HG02870 (cell line): ENCODE measurements around the gene RTN1.

ENCODE experiments used
- ATAC-seq: cut with Tn5 transposase; IDR thresholded peaks from one replicate; pipeline ENCODE4 v1.9.1; 2021; ENCODE audit warnings: mild to moderate bottlenecking, moderate library complexity; ENCODE audit not compliant: unreplicated experiment

Gene RTN1

GRCh38 chr14:59811073-59811472 is 59.5 kb downstream of the RTN1 start:
- no peak for ATAC-seq

GRCh38 chr14:59803052-59803540 is 67.5 kb downstream of the RTN1 start:
- no peak for ATAC-seq

GRCh38 chr14:59788176-59788575 is 82.4 kb downstream of the RTN1 start:
- ATAC-seq, result no peak

- ATAC-seq, result no peak
Measured at GRCh38 chr14:59787045-59787674, 83.4 kb downstream of the RTN1 start.

- no peak for ATAC-seq
Measured at GRCh38 chr14:59785629-59786028, 84.9 kb downstream of the RTN1 start.

- no peak for ATAC-seq
Measured at GRCh38 chr14:59782760-59783159, 87.8 kb downstream of the RTN1 start.

- no peak for ATAC-seq
Measured at GRCh38 chr14:59777006-59777579, 93.5 kb downstream of the RTN1 start.

GRCh38 chr14:59776468-59776867 is 94.1 kb downstream of the RTN1 start:
- ATAC-seq, result peak; percentile 48

- no peak for ATAC-seq
Measured at GRCh38 chr14:59772233-59772632, 98.3 kb downstream of the RTN1 start.

GRCh38 chr14:59771577-59771976 is 99.0 kb downstream of the RTN1 start:
- no peak for ATAC-seq

GRCh38 chr14:59769586-59769985 is 101.0 kb downstream of the RTN1 start:
- no peak for ATAC-seq

- ATAC-seq, result no peak
Measured at GRCh38 chr14:59768855-59769375, 101.7 kb downstream of the RTN1 start.

- ATAC-seq, result no peak
Measured at GRCh38 chr14:59761851-59762250, 108.7 kb downstream of the RTN1 start.

GRCh38 chr14:59755409-59756135 is 115.0 kb downstream of the RTN1 start:
- no peak for ATAC-seq

- ATAC-seq, result no peak
Measured at GRCh38 chr14:59754256-59754655, 116.3 kb downstream of the RTN1 start.

- ATAC-seq, result no peak
Measured at GRCh38 chr14:59753512-59753911, 117.1 kb downstream of the RTN1 start.

GRCh38 chr14:59751578-59751977 is 119.0 kb downstream of the RTN1 start:
- ATAC-seq, result no peak

- no peak for ATAC-seq
Measured at GRCh38 chr14:59739794-59740193, 130.8 kb downstream of the RTN1 start.

GRCh38 chr14:59728304-59728703 is 142.3 kb downstream of the RTN1 start:
- no peak for ATAC-seq

GRCh38 chr14:59727073-59727661 is 143.4 kb downstream of the RTN1 start:
- ATAC-seq, result no peak

- ATAC-seq, result no peak
Measured at GRCh38 chr14:59711080-59711479, 159.5 kb downstream of the RTN1 start.
